PC-9 (cell line): Measurements from ENCODE around the gene RPP25L.

ENCODE experiments used
- EZH2 ChIP-seq: fragments of 200-600 bp; sonication (generic); IDR thresholded peaks from 2 replicates; pipeline ENCODE4 v1.8.0; 2017; ENCODE audit warnings: antibody characterized with exemption, low read depth
- TF ChIP-seq, protein P1 (sequence below): fragments of 200-600 bp; sonication (generic); conservative IDR thresholded peaks from 2 replicates; pipeline ENCODE4 v1.6.1; 2017; ENCODE audit warnings: mixed run types, antibody characterized with exemption, mild to moderate bottlenecking, moderate library complexity

DNA sequence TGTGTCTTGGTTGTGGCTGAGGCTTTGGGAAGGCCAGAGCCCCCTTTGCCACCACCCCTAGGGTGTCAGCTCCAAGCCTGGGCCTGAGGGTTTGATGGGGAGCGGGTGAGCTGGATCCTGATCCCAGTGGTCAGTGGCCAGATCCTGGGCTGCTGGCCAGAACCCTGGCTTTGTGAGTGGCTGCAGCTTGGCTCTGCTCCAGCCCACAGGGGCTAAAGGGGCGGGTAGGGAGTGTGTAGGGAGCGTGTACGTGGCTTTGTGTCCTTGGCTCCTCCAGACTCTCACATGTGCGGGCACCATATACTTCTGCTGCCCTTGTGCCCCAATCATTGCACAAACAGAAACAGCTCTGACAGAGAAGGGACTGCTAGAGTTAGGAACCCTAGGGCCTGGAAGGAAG lies 38.9 kb upstream of the RPP25L start:
- TF ChIP-seq, protein P1, sequence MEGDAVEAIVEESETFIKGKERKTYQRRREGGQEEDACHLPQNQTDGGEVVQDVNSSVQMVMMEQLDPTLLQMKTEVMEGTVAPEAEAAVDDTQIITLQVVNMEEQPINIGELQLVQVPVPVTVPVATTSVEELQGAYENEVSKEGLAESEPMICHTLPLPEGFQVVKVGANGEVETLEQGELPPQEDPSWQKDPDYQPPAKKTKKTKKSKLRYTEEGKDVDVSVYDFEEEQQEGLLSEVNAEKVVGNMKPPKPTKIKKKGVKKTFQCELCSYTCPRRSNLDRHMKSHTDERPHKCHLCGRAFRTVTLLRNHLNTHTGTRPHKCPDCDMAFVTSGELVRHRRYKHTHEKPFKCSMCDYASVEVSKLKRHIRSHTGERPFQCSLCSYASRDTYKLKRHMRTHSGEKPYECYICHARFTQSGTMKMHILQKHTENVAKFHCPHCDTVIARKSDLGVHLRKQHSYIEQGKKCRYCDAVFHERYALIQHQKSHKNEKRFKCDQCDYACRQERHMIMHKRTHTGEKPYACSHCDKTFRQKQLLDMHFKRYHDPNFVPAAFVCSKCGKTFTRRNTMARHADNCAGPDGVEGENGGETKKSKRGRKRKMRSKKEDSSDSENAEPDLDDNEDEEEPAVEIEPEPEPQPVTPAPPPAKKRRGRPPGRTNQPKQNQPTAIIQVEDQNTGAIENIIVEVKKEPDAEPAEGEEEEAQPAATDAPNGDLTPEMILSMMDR, result no peak
- no peak for TF ChIP-seq EZH2
